Loucy (cell line): Measurements from ENCODE around the gene FEM1B.

Experiments
- CTCF ChIP-seq: fragments of 200-600 bp; sonication (generic); conservative IDR thresholded peaks from 2 replicates; pipeline ENCODE4 v1.5.1; 2014; ENCODE audit warnings: mild to moderate bottlenecking, antibody characterized with exemption, low read length
- EZH2phosphoT487 ChIP-seq: fragments of 200-600 bp; IDR thresholded peaks from 2 replicates; pipeline ENCODE4 v1.6.1; 2018; ENCODE audit warnings: antibody characterized with exemption, mild to moderate bottlenecking, moderate library complexity, borderline replicate concordance

- no peak for TF ChIP-seq CTCF
- no peak for TF ChIP-seq EZH2phosphoT487
Measured at GRCh38 chr15:68228143-68228970, 49.2 kb upstream of the FEM1B start.
